Amniotic stem cell (primary cell): ENCODE results near the gene GPC5.
"Not testable (repeated sequence)": the region's sequence is repeated elsewhere in the genome, so short reads cannot be mapped to it uniquely, and the experiment has no call there.

Experiments used
- DNase-seq: peaks from one replicate; lab custom pipeline; 2025; lab: John Stamatoyannopoulos, UW

Gene GPC5

DNA sequence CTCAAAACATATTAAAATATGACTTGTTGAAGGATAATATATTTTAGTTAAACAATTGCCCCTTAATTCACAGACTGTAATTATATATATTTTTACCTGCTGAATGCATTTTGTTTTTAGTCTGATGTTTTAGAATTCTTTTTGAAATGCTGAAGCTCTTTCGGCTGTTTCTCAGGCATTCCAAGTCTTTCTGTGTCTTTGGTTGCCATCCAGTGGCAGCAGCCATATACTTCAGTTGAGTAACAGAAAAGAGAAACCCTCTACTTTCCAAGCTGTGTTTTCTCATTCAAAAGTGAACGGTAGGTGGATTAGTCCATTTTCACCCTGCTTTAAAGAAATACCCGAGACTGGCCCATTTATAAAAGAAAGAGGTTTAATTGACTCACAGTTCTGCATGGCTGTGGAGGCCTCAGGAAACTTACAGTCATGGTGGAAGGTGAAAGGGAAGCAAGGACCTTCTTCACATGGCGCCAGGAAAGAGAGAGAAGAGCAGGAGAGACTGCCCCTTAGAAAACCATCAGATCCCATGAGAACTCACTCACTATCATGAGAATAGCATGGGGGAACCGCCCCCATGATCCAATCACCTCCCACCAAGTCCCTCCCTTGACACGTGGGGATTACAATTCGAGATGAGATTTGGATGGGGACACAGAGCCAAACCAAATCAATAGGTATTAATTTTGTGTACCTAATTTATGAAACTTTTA, 383.7 kb downstream of the GPC5 start:
- DNase-seq: not testable (repeated sequence)

DNA sequence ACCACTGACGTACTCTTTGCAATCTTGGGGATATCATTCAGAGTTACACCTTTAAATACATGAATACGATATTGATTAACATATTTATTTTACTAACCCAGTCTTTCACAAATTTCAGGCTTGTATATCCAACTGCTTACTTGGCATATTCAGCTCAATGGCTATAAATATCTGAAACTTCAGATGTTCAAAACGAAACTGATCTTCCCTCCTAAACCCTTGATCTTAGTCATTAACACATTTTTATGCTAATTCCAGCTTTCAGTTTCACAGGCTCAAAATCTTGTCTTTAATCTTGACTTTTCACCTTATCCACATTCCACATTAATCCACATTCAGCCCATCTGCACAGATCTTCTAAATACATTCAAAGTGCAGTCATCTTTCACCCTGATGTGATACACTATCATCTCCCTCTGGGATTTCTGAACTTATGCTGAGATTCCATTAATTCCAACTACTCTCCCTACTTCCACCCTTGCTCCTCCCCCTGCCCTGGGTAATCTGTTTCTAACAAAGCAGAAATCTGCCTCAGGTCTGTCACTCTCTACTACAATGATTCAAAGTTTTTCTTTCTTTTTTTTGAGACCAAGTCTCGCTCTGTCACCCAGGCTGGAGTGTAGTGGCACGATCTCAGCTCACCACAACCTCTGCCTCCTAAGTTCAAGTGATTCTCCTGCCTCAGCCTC, 387.2 kb downstream of the GPC5 start:
- no peak for DNase-seq

DNA sequence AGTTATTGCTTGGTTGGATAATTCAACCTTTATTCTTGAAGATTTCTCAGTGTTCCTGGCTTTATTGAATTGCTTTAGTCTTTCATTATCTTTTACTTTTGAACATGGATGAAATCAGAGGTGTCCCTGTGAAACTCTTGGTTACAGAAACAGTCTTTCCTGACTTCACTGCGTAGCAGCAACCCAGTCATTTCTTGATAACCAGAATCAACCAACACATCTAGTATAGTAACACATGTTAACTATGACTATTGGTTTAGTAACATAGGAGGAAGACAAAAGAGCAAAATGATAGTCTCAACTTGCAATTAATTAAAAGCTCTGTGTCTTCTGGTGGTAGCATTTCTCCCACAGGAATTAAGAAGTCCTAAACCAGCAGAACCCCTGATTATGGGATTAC, 393.6 kb downstream of the GPC5 start:
- DNase-seq: no peak

DNA sequence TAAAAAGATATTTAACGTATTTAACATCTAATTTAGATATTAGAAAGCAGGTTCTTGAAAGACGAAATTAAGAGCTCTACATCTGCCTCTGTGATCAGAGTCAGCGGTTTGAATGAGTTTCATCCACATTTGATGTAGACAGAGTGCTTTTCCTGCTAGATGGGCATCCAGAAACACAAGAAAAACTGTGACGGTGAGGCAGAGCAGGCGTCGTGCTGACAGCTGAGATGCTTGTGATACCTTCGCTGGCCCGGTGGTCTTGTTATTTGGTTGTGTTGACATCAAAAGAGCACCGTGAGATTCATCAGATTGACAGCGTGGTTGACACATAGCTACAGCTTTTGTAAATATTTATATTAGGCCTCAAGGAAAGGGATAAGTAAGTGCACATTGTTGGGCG, 399.1 kb downstream of the GPC5 start:
- no peak for DNase-seq

DNA sequence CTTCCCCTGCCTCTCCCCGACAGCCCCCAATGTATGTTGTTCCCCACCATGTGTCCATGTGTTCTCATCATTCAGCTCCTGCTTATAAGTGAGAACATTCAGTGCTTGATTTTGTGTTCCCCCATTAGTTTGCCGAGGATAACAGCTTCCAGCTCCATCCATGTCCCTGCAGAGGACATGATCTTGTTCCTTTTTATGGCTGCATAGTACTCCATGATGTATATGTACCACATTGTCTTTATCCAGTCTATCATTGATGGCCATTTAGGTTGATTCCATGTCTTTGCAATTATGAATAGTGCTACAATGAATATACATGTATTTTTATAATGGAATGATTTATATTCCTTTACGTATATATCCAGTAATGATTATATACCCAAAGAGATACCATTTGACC, 399.9 kb downstream of the GPC5 start:
- DNase-seq: not testable (repeated sequence)

DNA sequence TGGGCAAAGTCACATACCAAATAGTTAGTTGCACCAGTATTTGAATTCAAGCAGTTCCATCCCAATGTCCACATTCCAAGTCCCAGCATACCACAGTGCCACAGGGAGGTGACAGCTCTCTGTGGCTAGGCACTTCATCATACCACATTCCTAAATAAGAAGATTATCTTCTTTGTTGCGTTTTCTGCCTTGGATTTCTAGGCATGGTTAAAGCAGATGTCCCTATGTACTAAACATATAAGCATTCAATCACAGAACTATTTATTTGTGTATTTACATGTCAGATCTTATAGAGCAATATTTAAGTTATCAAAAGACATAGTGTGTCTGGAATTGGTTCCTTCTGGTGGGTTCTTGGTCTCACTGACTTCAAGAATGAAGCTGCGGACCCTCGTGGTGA, 403.4 kb downstream of the GPC5 start:
- not testable (repeated sequence) for DNase-seq

DNA sequence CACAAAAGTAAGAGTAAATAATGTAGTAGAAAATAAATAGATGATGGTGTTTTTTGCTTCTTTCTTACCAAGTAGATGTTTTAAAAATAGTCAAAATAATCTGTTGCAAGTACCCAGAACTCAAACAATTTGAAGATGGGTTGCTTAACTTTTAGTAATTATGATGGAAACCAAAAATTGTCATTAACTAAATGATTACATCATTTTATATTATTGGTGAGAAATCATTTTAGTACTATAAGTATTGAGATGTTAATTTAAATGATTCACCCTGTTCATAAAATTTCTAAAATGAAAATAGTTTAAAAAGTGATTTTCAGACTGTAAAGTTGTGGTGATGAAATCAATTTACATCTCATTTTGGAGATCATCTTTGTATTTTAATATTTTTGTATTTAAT, 404.5 kb downstream of the GPC5 start:
- DNase-seq: no peak

DNA sequence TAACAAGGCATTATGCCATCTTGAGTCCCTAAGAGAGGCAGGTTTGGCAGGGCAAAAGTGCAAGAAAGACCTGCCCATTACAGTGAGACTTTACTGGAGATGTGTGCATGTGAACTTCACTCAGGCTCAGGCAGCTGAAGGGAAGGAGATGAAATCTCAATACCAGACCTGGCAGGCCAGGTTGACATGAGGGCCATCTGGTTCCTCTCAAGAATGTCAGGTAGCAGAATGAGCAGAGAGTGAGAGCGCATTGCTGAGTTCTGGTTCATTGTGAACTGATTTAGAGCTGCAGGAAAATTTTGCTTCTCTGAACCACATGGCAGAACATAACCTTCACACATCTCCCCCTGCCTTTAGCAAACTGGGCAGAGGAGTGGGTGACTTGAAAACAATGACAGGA, 406.3 kb downstream of the GPC5 start:
- no peak for DNase-seq

DNA sequence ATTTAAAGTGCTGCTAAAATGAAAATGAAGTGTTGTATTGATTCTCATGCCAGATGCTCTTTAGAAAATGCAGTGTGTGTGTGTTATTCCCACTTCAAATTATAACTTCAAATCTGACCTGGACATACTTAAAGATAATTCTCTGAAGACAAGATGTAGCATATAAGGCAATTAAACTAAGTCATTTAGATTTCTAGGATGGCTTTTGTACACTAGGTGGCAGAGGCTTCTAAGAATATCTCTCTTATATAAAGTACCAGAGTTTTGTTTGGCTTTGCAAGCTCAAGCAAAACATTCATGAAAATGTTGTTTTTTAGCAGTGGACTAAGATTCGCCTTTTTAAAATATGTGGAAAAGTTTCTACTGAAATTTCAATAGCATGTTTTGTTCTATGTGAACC, 407.2 kb downstream of the GPC5 start:
- DNase-seq: no peak

DNA sequence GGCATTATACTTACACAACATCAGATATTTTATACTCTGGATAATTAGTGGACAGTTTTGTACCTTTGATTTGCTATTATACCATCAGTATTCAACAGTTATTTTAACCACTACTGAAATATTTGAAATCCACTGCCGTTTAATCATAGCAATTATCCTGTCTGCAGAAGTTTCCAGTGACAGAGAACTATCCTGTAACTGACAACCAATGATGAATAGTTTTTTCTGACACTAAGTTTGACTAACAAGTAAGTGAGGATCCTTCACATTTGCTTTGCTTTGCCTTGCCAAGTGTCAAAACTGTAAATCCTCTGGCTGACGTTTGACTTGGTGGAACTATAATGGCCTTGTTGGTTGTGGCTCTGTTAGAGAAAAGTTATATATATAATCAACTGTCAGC, 410.7 kb downstream of the GPC5 start:
- no peak for DNase-seq

DNA sequence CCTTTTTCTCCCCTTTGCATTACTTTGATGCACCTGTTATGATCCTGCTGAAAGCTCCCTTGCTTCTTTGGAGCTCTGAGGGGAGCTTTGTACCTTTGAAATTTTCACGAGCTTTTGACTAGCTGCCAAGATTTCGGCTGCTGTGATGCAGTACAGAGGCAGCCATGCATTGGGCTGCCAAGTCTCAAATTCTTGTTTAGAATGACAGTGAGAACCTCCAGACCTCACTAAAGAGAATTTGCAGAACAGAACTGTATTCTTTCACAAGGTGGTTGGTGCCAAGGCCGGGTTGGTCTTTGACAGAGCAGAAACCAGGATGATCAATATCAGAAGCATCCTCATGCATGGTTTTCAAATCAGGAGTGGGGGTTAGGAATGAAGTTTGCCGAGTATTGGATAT, 414.8 kb downstream of the GPC5 start:
- no peak for DNase-seq

DNA sequence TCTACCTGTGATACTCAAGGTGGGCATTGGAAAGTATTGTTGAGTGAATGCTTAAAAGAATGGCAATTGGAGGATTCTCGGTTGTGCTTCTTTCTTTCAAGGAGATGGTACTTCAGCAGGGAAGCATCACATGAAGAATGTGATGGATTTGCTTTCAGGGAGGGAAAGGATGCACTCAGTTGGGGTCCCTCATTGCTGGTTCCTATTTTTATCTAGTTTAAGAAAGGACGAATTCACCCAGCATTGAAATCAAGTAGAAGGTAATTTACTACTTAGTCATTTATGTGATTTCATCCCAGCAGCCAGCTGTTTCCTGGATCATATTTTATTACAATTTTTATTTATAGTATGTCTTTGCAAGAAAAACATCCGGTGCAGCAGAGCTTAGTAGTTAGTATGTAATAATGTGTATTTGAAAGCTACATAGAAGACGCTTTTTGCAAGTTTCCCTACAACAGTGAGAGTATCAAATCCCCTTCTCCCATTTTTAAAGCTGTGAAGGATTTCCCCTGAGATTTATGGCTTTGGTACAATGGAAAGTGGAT, 417.9 kb downstream of the GPC5 start:
- DNase-seq: no peak

DNA sequence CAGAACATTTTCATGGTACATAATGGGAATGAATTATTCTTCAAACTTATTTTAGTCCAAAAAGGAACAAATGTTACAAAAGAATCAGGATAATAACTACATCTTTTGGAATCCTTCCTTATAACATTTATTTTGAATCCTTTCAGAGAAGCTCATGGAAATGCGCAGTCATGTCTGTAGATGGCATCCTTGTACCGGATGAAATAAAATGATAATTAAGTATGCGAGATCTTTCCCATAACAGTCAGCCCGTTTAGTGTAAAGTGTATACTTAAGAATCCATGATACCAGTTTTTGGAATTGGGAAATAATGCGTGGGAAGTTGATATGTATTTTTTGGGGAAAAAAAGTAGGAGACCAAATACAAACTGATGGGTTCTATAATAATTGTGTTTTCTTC, 418.8 kb downstream of the GPC5 start:
- no peak for DNase-seq

DNA sequence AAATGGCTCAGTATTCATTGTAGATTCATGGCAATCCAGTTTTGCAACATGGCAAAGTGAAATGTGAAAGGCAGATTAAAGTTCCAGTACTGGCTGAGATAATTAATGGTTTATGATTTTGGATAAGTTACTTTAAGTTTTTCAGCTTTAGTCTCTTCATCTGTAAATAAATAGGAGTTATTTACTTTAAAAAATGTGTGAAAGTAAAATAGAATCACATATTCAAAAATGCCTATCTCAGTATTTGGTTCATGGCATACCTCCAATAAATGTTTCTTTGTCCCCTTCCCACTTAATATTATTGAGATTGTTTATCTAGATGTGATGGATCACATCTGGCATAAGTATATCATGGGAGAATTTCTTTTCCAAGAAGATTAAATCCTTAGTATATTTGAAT, 426.0 kb downstream of the GPC5 start:
- no peak for DNase-seq

DNA sequence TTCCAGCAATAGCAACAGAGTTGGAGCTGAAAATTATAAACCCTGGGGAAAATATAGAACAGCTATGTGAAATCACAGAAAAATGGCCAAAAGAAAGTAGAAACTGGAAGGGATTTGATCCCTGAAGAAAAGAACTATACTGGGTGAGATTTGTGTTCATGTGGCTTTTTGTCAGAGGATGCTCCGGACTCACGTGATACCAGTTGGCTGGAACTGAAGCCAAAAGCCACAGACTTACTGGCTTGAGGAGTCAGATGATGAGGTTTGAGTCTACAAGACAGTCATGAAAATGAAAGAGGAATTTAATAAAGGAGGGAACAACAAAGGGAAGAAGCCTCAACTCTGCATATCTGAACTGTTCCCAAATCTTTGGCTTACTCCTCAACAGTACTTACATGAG, 427.1 kb downstream of the GPC5 start:
- DNase-seq: no peak

DNA sequence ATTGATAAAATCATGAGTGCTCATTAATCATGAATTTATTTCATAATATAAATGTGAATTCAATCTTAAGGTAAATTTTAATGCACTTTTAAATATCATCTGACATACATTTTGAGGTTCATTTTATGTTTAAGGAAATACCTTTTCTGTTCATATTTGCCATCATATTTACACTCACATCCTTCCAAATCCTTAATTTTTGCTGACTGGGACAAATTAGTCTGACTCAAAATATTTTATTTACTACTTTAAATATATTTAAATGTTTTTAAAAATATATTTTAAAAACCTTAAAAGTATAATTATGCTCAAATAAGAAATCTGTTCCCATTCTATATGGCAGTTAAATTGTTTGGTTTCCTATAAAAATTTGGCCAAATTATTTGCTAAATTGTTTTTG, 438.1 kb downstream of the GPC5 start:
- DNase-seq: no peak

DNA sequence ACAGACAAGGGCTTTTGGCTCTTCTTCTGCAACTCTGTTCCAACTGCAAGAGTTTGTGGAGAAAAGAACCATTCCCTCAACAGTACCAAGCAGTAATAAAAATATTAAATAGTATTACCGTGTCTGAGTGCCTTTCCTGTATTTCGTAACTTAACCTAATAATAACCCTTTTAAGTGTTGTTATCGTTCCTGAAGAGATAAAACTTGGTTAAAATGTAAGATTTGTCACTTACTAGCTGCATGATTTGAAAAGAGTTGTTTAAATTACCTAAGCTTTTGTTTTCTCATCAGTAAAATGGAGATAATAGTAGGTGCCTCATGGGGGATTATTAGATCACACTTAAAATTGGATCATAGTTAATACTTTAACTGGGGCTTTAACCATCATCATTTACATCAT, 447.2 kb downstream of the GPC5 start:
- no peak for DNase-seq

DNA sequence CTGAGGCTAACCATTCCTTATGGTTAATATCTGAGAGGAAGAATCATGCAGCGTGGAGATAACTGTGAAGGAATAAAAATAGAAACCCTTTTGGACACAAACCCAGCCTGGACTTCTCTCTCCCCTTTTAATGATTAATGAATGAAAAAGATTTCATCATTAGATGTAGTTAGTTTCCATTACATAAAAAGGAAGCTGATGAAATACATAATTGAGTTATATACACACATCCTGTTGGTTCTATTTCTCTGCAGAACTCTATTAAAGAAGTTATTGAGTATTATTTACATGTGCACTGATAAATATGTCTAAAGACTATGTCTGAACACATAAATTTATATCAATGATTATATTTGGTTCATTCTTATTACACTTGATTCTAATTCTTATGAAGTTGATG, 465.3 kb downstream of the GPC5 start:
- no peak for DNase-seq

DNA sequence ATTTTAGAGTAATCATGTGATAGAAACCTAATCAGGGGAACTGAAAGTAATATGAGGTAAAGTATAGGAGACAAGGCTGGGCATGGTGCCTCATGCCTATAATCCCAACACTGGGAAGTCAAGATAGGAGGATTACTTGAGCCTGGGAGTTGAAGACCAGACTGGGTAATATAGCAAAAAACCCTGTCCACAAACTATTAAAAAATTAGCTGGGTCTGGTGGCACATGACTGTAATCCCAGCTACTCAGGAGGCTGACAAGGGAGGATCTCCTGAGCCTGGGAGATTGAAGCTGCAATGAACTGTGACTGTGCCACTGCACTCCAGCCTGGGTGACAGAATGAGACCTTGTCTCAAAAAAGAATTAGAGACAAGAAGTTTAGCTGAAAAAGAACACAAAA, 469.9 kb downstream of the GPC5 start:
- no peak for DNase-seq

DNA sequence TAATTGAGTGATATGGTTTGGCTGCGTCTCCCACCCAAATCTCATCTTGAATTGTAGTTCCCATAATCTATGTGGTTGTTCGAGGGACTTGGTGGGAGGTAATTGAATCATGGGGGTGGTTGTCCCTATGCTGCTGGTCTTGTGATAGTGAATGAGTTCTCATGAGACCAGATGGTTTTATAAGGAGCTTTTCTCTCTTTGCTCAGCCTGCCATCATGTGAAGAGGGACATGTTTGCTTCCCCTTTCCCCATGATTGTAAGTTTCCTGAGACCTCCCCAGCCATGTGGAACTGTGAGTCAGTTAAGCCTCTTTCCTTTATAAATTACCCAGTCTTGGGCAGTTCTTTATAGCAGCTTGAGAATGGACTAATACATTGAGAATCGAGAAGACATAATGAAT, 480.1 kb downstream of the GPC5 start:
- no peak for DNase-seq

DNA sequence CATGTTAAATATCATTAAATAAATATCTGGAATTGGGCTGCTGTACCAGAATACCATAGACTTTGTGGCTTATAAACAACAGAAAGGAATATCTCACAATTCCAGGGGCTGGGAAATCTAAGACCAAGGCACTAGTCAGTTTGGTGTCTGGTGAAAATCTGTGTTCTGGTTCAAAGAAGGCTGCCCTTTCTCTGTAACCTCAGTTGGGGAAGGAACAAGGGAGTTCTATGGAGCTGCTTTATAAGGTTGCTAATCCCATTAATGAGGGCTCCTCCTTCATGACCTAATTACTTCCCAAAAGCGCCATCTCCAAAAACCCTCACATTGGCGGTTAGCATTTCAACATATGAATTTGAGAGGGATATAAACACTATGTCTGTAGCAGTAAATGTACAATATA, 480.9 kb downstream of the GPC5 start:
- no peak for DNase-seq

DNA sequence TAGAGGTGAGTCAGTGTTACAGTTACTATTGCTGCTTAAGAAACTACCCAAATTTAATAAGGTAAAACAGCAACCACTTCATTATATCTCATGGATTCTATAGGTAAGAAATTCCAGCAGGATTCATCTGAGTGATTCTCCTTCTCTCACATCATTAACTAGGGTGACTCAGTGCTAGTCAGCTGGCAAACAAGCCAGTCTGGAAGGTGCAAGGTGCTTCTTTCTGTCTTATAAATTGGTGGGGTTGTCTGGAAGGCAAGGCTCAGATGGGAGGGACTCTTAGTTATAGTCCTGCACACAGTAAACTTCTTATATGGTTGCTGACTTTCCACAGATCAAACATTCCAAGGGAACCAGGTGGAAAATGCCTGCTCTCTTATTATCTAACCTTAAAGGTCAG, 484.5 kb downstream of the GPC5 start:
- DNase-seq: no peak

DNA sequence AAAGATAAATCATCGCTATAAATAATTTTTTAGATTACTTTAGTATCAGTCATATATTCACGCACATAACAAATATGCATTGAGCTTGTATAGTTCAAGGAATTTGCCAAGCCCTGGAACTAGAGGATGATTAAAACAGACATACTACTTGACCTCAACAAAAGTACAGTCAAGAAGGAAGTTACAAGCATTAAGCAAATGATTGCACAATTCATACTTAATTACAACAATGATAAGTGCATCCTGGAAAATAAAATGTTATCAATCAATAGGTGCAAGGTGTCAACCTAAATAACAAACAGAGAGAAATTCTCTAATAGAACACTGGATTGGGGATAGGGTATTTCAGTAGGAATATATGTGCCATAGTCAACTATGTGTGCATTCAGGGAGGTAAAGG, 491.2 kb downstream of the GPC5 start:
- DNase-seq: no peak

DNA sequence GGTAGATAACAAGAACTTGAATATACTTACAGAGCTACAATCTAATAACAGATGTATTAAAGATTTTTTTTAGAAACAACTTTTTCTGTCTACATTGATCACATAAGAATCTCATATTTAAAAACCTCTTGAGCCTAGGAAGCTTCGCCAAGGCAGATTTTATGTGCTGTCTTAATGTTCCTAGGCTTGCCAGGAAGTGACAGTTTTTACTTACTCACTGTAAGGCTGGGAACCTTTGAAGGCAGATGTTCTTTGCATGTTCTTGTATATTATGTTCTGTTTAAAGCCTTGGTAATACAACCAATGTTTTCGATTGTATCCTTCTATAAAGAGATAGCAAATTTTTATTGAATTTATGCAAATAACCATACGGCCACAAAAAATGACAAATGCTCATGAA, 492.7 kb downstream of the GPC5 start:
- DNase-seq: no peak
